CD4-positive, alpha-beta T cell treated with Interferon gamma for 1 hour (primary cell): ENCODE results near the gene RHOA.

Experiments
- DNase-seq: peaks from one replicate; pipeline ENCODE4 v3.0.0-alpha.2; 2020

The RHOA gene

GRCh38 chr3:49313896-49314688, 97.7 kb downstream of the RHOA start:
- no peak for DNase-seq

GRCh38 chr3:49311283-49311682, 100.5 kb downstream of the RHOA start:
- DNase-seq, result no peak

- no peak for DNase-seq
Measured at GRCh38 chr3:49310677-49311076, 101.1 kb downstream of the RHOA start.
